Neural cell (in vitro differentiated cells): Measurements from ENCODE around the gene GSX2. TPM values are rescaled to one million over a fixed set of nuclear protein-coding genes. Genes with fewer than 3 reads are reported as not detected.

Experiments
- H2AFZ ChIP-seq: fragments of 200-600, 300-800 bp; sonication (generic), shearing (Covaris generic); 2 replicates; pipeline ENCODE4 v1.6.0; 2014; ENCODE audit warnings: low read depth, mild to moderate bottlenecking, antibody characterized with exemption, low read length, moderate library complexity
- H3F3A ChIP-seq: fragments of 200-600 bp; shearing (Covaris generic); 2 replicates; pipeline ENCODE4 v1.6.1; 2016; ENCODE audit warnings: mild to moderate bottlenecking, moderate library complexity, mixed read lengths, antibody characterized with exemption, low read length; ENCODE audit not compliant: insufficient read depth, poor library complexity, severe bottlenecking
- H3K27ac ChIP-seq: fragments of 200-600, 300-800 bp; sonication (generic), shearing (Covaris generic); 2 replicates; pipeline ENCODE4 v1.5.1; 2014; ENCODE audit warnings: mild to moderate bottlenecking, low read length, moderate library complexity
- H3K27me3 ChIP-seq: fragments of 300-800, 200-600 bp; sonication (generic), shearing (Covaris generic); 2 replicates; pipeline ENCODE4 v1.6.0; 2014; ENCODE audit warnings: mild to moderate bottlenecking, low read depth, low read length, moderate library complexity; ENCODE audit not compliant: insufficient read depth
- H3K36me3 ChIP-seq: fragments of 300-800, 200-600 bp; sonication (generic), shearing (Covaris generic); 2 replicates; pipeline ENCODE4 v1.5.1; 2014; ENCODE audit warnings: mild to moderate bottlenecking, antibody characterized with exemption, low read length, moderate library complexity; ENCODE audit not compliant: insufficient read depth
- H3K4me2 ChIP-seq: fragments of 300-800, 200-600 bp; sonication (generic), shearing (Covaris generic); 2 replicates; pipeline ENCODE4 v1.6.0; 2014; ENCODE audit warnings: mild to moderate bottlenecking, low read length
- H3K4me3 ChIP-seq: fragments of 300-800, 200-600 bp; sonication (generic), shearing (Covaris generic); 2 replicates; pipeline ENCODE4 v1.5.1; 2014; ENCODE audit warnings: mild to moderate bottlenecking, low read length, moderate library complexity
- H3K79me2 ChIP-seq: fragments of 200-600 bp; shearing (Covaris generic); replicated peaks from 2 replicates; pipeline ENCODE4 v1.6.0; 2014; ENCODE audit warnings: mild to moderate bottlenecking, low read length, moderate library complexity; ENCODE audit not compliant: insufficient read depth
- H3K9ac ChIP-seq: fragments of 300-800, 200-600 bp; sonication (generic), shearing (Covaris generic); 2 replicates; pipeline ENCODE4 v1.6.1; 2016; ENCODE audit warnings: mild to moderate bottlenecking, low read length, mixed read lengths
- H3K9me2 ChIP-seq: fragments of 200-600 bp; shearing (Covaris generic); 2 replicates; pipeline ENCODE4 v1.6.1; 2016; ENCODE audit warnings: mild to moderate bottlenecking, low read length, mixed read lengths; ENCODE audit not compliant: insufficient read depth
- H3K9me3 ChIP-seq: fragments of 200-600, 300-800 bp; sonication (generic), shearing (Covaris generic); 2 replicates; pipeline ENCODE4 v1.6.1; 2016; ENCODE audit warnings: mild to moderate bottlenecking, mixed run types, low read length, moderate library complexity, mixed read lengths
- H4K20me1 ChIP-seq: fragments of 200-600 bp; shearing (Covaris generic); 2 replicates; pipeline ENCODE4 v1.6.1; 2016; ENCODE audit warnings: mild to moderate bottlenecking, mixed run types; ENCODE audit not compliant: insufficient read depth
- CTCF ChIP-seq: fragments of 450-650 bp; IDR thresholded peaks from 2 replicates; pipeline ENCODE4 v1.5.1; 2014; ENCODE audit warnings: antibody characterized with exemption, mild to moderate bottlenecking, moderate library complexity; ENCODE audit not compliant: poor library complexity, severe bottlenecking
- EP300 ChIP-seq: fragments of 450-650 bp; conservative IDR thresholded peaks from 2 replicates; pipeline ENCODE4 v1.6.1; 2014; ENCODE audit warnings: antibody characterized with exemption, mild to moderate bottlenecking, moderate library complexity; ENCODE audit not compliant: poor library complexity, severe bottlenecking
- EZH2 ChIP-seq: fragments of 200-600, 300-800 bp; shearing (Covaris generic), sonication (generic); IDR thresholded peaks from 2 replicates; pipeline ENCODE4 v1.6.1; 2014; ENCODE audit warnings: antibody characterized with exemption, low read length, borderline replicate concordance, mild to moderate bottlenecking; ENCODE audit not compliant: insufficient read depth, poor library complexity, severe bottlenecking
- MXI1 ChIP-seq: fragments of 450-650 bp; conservative IDR thresholded peaks from 2 replicates; pipeline ENCODE4 v1.6.1; 2014; ENCODE audit warnings: antibody characterized with exemption, mild to moderate bottlenecking; ENCODE audit not compliant: poor library complexity, severe bottlenecking
- POLR2AphosphoS5 ChIP-seq: IDR thresholded peaks from 2 replicates; pipeline ENCODE4 v1.6.1; 2012
- RAD21 ChIP-seq: fragments of 450-650 bp; conservative IDR thresholded peaks from 2 replicates; pipeline ENCODE4 v1.6.1; 2014; ENCODE audit warnings: antibody characterized with exemption, mild to moderate bottlenecking, moderate library complexity
- REST ChIP-seq: IDR thresholded peaks from 2 replicates; pipeline ENCODE4 v1.6.1; 2012; ENCODE audit warnings: borderline replicate concordance
- SMC3 ChIP-seq: fragments of 450-650 bp; conservative IDR thresholded peaks from 2 replicates; pipeline ENCODE4 v1.6.1; 2014; ENCODE audit warnings: antibody characterized with exemption, mild to moderate bottlenecking, moderate library complexity; ENCODE audit not compliant: poor library complexity
- TAF1 ChIP-seq: IDR thresholded peaks from 2 replicates; pipeline ENCODE4 v1.6.1; 2012; ENCODE audit warnings: low read depth
- polyA plus RNA-seq: library from polyadenylated mRNA; depleted of rRNA; stranded (reverse); fragments of >200 nt; gene quantifications from 2 replicates; pipeline ENCODE4 v1.2.3, GENCODE V29; 2014

GSX2 gene
- polyA plus RNA-seq, 1 donor from 2014 or later, result 0.87 TPM

- no peak overlapping the region for H3K27ac ChIP-seq
- no peaks in the 10 kb centered on the region for H3K27me3 ChIP-seq
- no peak overlapping the region for H3K4me2 ChIP-seq
- H3K9me3 ChIP-seq, result no peaks in the 10 kb centered on the region
- no peak overlapping the region for H2AFZ ChIP-seq
- H3F3A ChIP-seq, result no peaks in the 10 kb centered on the region
- no peak overlapping the region for H3K4me3 ChIP-seq
- H4K20me1 ChIP-seq, result no peaks in the 10 kb centered on the region
- no peaks in the 10 kb centered on the region for H3K36me3 ChIP-seq
- no peaks in the 10 kb centered on the region for H3K9me2 ChIP-seq
- H3K9ac ChIP-seq, result no peak overlapping the region
- TF ChIP-seq MXI1, result no peak
- TF ChIP-seq CTCF, result no peak
- TF ChIP-seq SMC3, result no peak
- no peak for TF ChIP-seq RAD21
- no peak for TF ChIP-seq EP300
- TF ChIP-seq REST, result no peak
- no peak for TF ChIP-seq EZH2
- TF ChIP-seq TAF1, result no peak
- no peak for TF ChIP-seq POLR2AphosphoS5
- peaks cover 96% of the 10 kb centered on the region for H3K79me2 ChIP-seq
These were observed 43.6 kb upstream of the GSX2 start for GRCh38 chr4:54056360-54056759.

- no peak overlapping the region for H3K9ac ChIP-seq
- H3K27ac ChIP-seq, result no peak overlapping the region
- no peak overlapping the region for H3K4me2 ChIP-seq
- H3K27me3 ChIP-seq, result no peaks in the 10 kb centered on the region
- H3K9me2 ChIP-seq, result no peaks in the 10 kb centered on the region
- H3F3A ChIP-seq, result no peaks in the 10 kb centered on the region
- peaks cover 97% of the 10 kb centered on the region for H3K79me2 ChIP-seq
- no peak overlapping the region for H3K4me3 ChIP-seq
- H4K20me1 ChIP-seq, result no peaks in the 10 kb centered on the region
- TF ChIP-seq POLR2AphosphoS5, result no peak
- no peak for TF ChIP-seq CTCF
- no peak for TF ChIP-seq RAD21
- TF ChIP-seq MXI1, result no peak
- TF ChIP-seq EP300, result no peak
- no peak for TF ChIP-seq REST
- TF ChIP-seq TAF1, result no peak
- no peak for TF ChIP-seq EZH2
- no peak for TF ChIP-seq SMC3
- H2AFZ ChIP-seq, result no peak overlapping the region
- H3K9me3 ChIP-seq, result no peaks in the 10 kb centered on the region
- no peaks in the 10 kb centered on the region for H3K36me3 ChIP-seq
These were observed 41.8 kb upstream of the GSX2 start for GRCh38 chr4:54058171-54058570.
